HepG2 (cell line): ENCODE data around the gene CXXC5. TPM values are rescaled to one million over a fixed set of nuclear protein-coding genes. Genes with fewer than 3 reads are reported as not detected.

Source experiments
- ATAC-seq: fragments of 200-7000 bp; cut with Tn5 transposase; 3 replicates; pipeline ENCODE4 v1.9.1; 2020; ENCODE audit warnings: mild to moderate bottlenecking, moderate library complexity
- BruUV-seq: library from RNA; stranded (reverse); fragments of 400-500 nt; replicated peaks from 2 replicates; lab custom pipeline; 2021; lab: Mats Ljungman, UMichigan
- CTCF ChIA-PET: fragments of 300-600 bp; formaldehyde crosslinking; extraction: SDS; loops from one replicate; lab custom pipeline; 2021; ENCODE audit warnings: low total read pairs, inconsistent platforms, low intra/inter-chr PET ratio; lab: Yijun Ruan, JAX
- POLR2A ChIA-PET: fragments of 350-600 bp; sonication (Branson Sonifier 250); formaldehyde crosslinking; loops from one replicate; lab custom pipeline; 2020; ENCODE audit warnings: antibody characterized with exemption, inconsistent platforms; lab: Yijun Ruan, JAX
- DNase-seq: peaks from one replicate; pipeline ENCODE4 v3.0.0-alpha.2; 2015; ENCODE audit warnings: low spot score
- FAIRE-seq: peaks from 3 replicates; lab custom pipeline; 2011; peaks lifted over from hg19 to GRCh38; lab: Jason Lieb, UNC
- H2AFZ ChIP-seq: one replicate; pipeline ENCODE4 v1.6.1; 2011; ENCODE audit warnings: low read length, inconsistent platforms
- H3K27ac ChIP-seq: fragments of 300-600 bp; 3 replicates; pipeline ENCODE4 v1.8.0; 2011; ENCODE audit warnings: mixed run types, mild to moderate bottlenecking, mixed read lengths, low read length, inconsistent platforms; ENCODE audit not compliant: insufficient read depth; ENCODE audit errors: extremely low read length
- H3K27me3 ChIP-seq, 2 experiments: fragments of 200-600 bp in 1 of 2; 2 replicates in 1 of 2; 3 replicates in 1 of 2; pipeline versions ENCODE4 v1.6.0 to v1.8.0; 2011; ENCODE audit warnings: low read length in 2 of 2, mild to moderate bottlenecking in 2 of 2, moderate library complexity in 2 of 2, inconsistent platforms in 1 of 2; ENCODE audit not compliant: insufficient read depth in 2 of 2, control insufficient read depth in 1 of 2
- H3K36me3 ChIP-seq, 2 experiments: fragments of 200-600 bp in 1 of 2; replicated peaks in 1 of 2; 2 replicates in 1 of 2; 3 replicates in 1 of 2; pipeline versions ENCODE4 v1.5.1 to v1.8.0; 2011; ENCODE audit warnings: low read length in 2 of 2, inconsistent platforms in 1 of 2; ENCODE audit not compliant: insufficient read depth in 2 of 2, control insufficient read depth in 1 of 2
- H3K4me1 ChIP-seq: 2 replicates; pipeline ENCODE4 v1.5.1; 2012; ENCODE audit warnings: low read length, inconsistent platforms; ENCODE audit not compliant: insufficient read depth
- H3K4me2 ChIP-seq: 2 replicates; pipeline ENCODE4 v1.6.0; 2011; ENCODE audit warnings: low read depth, low read length, inconsistent platforms
- H3K4me3 ChIP-seq, 3 experiments: fragments of 200-600 bp in 1 of 3; sonication (generic), shearing (Covaris generic) in 1 of 3; replicated peaks in 1 of 3; 2 replicates each; pipeline ENCODE4 v1.5.1; 2011 to 2016; ENCODE audit warnings: low read length in 3 of 3, inconsistent platforms in 2 of 3, low read depth in 2 of 3, mild to moderate bottlenecking in 2 of 3, control low read depth in 1 of 3, mixed read lengths in 1 of 3; ENCODE audit not compliant: insufficient read depth in 1 of 3
- H3K79me2 ChIP-seq: one replicate; pipeline ENCODE4 v1.6.1; 2011; ENCODE audit warnings: low read length, inconsistent platforms; ENCODE audit not compliant: insufficient read depth
- H3K9ac ChIP-seq: 2 replicates; pipeline ENCODE4 v1.6.0; 2011; ENCODE audit warnings: mild to moderate bottlenecking, low read depth, low read length, inconsistent platforms; ENCODE audit not compliant: insufficient read depth
- H3K9me3 ChIP-seq: 2 replicates; pipeline ENCODE4 v1.5.1; 2012; ENCODE audit warnings: mild to moderate bottlenecking, low read length
- H4K20me1 ChIP-seq: 2 replicates; pipeline ENCODE4 v1.6.0; 2011; ENCODE audit warnings: inconsistent platforms, mild to moderate bottlenecking, low read length, moderate library complexity; ENCODE audit not compliant: insufficient read depth
- ATM ChIP-seq: fragments of 450-650 bp; IDR thresholded peaks from 2 replicates; pipeline ENCODE4 v1.7.1; 2017; ENCODE audit warnings: mild to moderate bottlenecking, borderline replicate concordance
- FOXO4 ChIP-seq: sonication (generic); formaldehyde crosslinking; conservative IDR thresholded peaks from 2 replicates; pipeline ENCODE4 v1.8.1; 2023; ENCODE audit warnings: missing genetic modification reagents
- HMGXB4 ChIP-seq, 2 experiments: sonication (generic) in 1 of 2; formaldehyde crosslinking in 1 of 2; IDR thresholded peaks; 2 replicates each; pipeline versions ENCODE4 v1.4.0 to v1.6.1; 2018 to 2020; ENCODE audit warnings: missing genetic modification reagents in 2 of 2, borderline replicate concordance in 1 of 2, low read depth in 1 of 2, mild to moderate bottlenecking in 1 of 2, missing biosample characterization in 1 of 2
- HNF1B ChIP-seq: sonication (generic); formaldehyde crosslinking; IDR thresholded peaks from 2 replicates; pipeline ENCODE4 v1.5.1; 2020; ENCODE audit warnings: mild to moderate bottlenecking, moderate library complexity, missing genetic modification reagents
- LRRFIP1 ChIP-seq: sonication (generic); formaldehyde crosslinking; conservative IDR thresholded peaks from 2 replicates; pipeline ENCODE4 v1.4.0; 2020; ENCODE audit warnings: missing genetic modification reagents
- MEIS2 ChIP-seq: sonication (generic); formaldehyde crosslinking; IDR thresholded peaks from 2 replicates; pipeline ENCODE4 v1.9.0; 2021; ENCODE audit warnings: mild to moderate bottlenecking, missing genetic modification reagents
- PHF8 ChIP-seq: sonication (generic); formaldehyde crosslinking; IDR thresholded peaks from 2 replicates; pipeline ENCODE4 v1.5.0; 2020; ENCODE audit warnings: missing genetic modification reagents
- RBM39 ChIP-seq: fragments of 200-400 bp; formaldehyde crosslinking; IDR thresholded peaks from one replicate; pipeline ENCODE4 v1.6.1; 2018; ENCODE audit warnings: antibody characterized with exemption, mild to moderate bottlenecking, low read depth, low read length; ENCODE audit not compliant: poor library complexity, severe bottlenecking
- ZBTB2 ChIP-seq: sonication (generic); formaldehyde crosslinking; IDR thresholded peaks from 2 replicates; pipeline ENCODE4 v1.8.0; 2022; ENCODE audit warnings: low read depth, missing genetic modification reagents
- ZBTB7B ChIP-seq: sonication (generic); formaldehyde crosslinking; IDR thresholded peaks from 2 replicates; pipeline ENCODE4 v1.4.0; 2020; ENCODE audit warnings: missing genetic modification reagents
- ZNF484 ChIP-seq: sonication (generic); formaldehyde crosslinking; IDR thresholded peaks from 2 replicates; pipeline ENCODE4 v1.5.1; 2020; ENCODE audit warnings: mild to moderate bottlenecking, low read depth, missing genetic modification reagents, borderline replicate concordance
- WGBS: methylation state at CpG from one replicate; pipeline ENCODE4 v1.1.6; 2017; ENCODE audit warnings: low lambda C conversion rate; 5-methylcytosine and 5-hydroxymethylcytosine counted together
- in situ Hi-C: cut with HindIII; loops from 2 replicates; pipeline ENCODE4 v1.10.0; 2017; ENCODE audit warnings: low pct_unique_long_range_greater_than_20kb; ENCODE audit not compliant: extremely low pct_ligation_motif_present
- intact Hi-C: fragments of 100-400 bp; cut with micrococcal nuclease; formaldehyde crosslinking; loops from one replicate; pipeline ENCODE4 v1.10.0; 2022; ENCODE audit not compliant: unreplicated experiment
- polyA plus RNA-seq, 8 experiments: library from polyadenylated mRNA; depleted of rRNA in 3 of 8; stranded (reverse) in 7 of 8; unstranded in 1 of 8; fragments of >200 nt; fragmentation: Illumina TruSeq in 4 of 8; extraction: Trizol in 4 of 8; gene quantifications; 2 replicates each; pipeline versions ENCODE4 v1.2.1 to v1.2.3, GENCODE V29; 2011 to 2016; ENCODE audit warnings: low read depth in 4 of 8, missing spikeins in 1 of 8, mixed read lengths in 1 of 8; ENCODE audit not compliant: insufficient read depth in 1 of 8
- total RNA-seq, 5 experiments: library from RNA; depleted of rRNA; stranded (reverse); fragments of >200 nt; fragmentation: Illumina TruSeq; extraction: Trizol; gene quantifications; 2 replicates each; pipeline ENCODE4 v1.2.3, GENCODE V29; 2016; ENCODE audit warnings: low read depth in 1 of 5

Gene CXXC5
- total and polyA plus RNA-seq, 2 of the 13 experiments (the other 11 are each of a cell fraction or from before 2014, with no cell fraction given): 32.3 to 33.0 TPM

- Histone ChIP-seq H3K27me3 (no peaks in the 10 kb centered on the region; a peak in 1 of 5 replicates), H3K9ac (peak overlapping the region; percentile 79), H3K4me3 (peak overlapping the region; percentile 74 to 95 (median 91)), H2AFZ (no peak overlapping the region), H4K20me1 (peaks cover 34% of the 10 kb centered on the region), H3K4me1 (peaks cover 67% of the 10 kb centered on the region), H3K79me2 (peaks cover 53% of the 10 kb centered on the region), H3K9me3 (no peaks in the 10 kb centered on the region), H3K27ac (peak overlapping the region; percentile 76), H3K4me2 (peak overlapping the region; percentile 90), H3K36me3 (peaks cover 0 to 1% of the 10 kb centered on the region in 2 experiments; a peak in 2 of 5 replicates)
- in situ Hi-C loops (loop anchor here (5.0 to 25.0 kb wide), 2 partner anchors 113 to 313 kb away; no protein-coding TSS in a partner anchor), intact Hi-C loops (no loop called here)
- no peak for FAIRE-seq
- DNase-seq: no peak
- CTCF ChIA-PET: interaction anchor here (2.6 kb wide), 1 partner anchor 14 kb away, joined by 10 read pairs; no protein-coding TSS in a partner anchor
- POLR2A ChIA-PET: interaction anchor here (1.4 to 4.1 kb wide), 6 partner anchors 11 to 84 kb away, joined by 4 to 95 read pairs (median 18); no protein-coding TSS in a partner anchor
- peak; percentile 4 for ATAC-seq
- under 1% methylated on average over 29 of the region's 77 CpGs for WGBS
- TSS peak; percentile 35 for BruUV-seq
- TF ChIP-seq HNF1B (0 out of 2 replicates have a peak, but pooled peaks have one; percentile 21), ATM (no peak), PHF8 (CRISPR knock-in tag) (peak; percentile 31; the same call in 1 of the 2 replicates), MEIS2 (0 out of 2 replicates have a peak, but pooled peaks have one; percentile 10), FOXO4 (CRISPR knock-in tag) (no peak), ZBTB7B (CRISPR knock-in tag) (peak; percentile 59), RBM39 (peak; percentile 33), ZBTB2 (CRISPR knock-in tag) (0 out of 2 replicates have a peak, but pooled peaks have one; percentile 8), HMGXB4 (CRISPR knock-in tag; IDR thresholded peaks at IDR 0.05; ENCODE audit: borderline replicate concordance in 1 of 2, low read depth in 1 of 2) (0 out of 4 replicates have a peak, but pooled peaks of 1 of the 2 experiments have one; percentile 4), ZNF484 (CRISPR knock-in tag) (no peak), LRRFIP1 (CRISPR knock-in tag) (no peak)
Observed at GRCh38 chr5:139649082-139649991, 1.2 kb downstream of the CXXC5 start.
